ENCODE data around the gene MOB3A.

DNA sequence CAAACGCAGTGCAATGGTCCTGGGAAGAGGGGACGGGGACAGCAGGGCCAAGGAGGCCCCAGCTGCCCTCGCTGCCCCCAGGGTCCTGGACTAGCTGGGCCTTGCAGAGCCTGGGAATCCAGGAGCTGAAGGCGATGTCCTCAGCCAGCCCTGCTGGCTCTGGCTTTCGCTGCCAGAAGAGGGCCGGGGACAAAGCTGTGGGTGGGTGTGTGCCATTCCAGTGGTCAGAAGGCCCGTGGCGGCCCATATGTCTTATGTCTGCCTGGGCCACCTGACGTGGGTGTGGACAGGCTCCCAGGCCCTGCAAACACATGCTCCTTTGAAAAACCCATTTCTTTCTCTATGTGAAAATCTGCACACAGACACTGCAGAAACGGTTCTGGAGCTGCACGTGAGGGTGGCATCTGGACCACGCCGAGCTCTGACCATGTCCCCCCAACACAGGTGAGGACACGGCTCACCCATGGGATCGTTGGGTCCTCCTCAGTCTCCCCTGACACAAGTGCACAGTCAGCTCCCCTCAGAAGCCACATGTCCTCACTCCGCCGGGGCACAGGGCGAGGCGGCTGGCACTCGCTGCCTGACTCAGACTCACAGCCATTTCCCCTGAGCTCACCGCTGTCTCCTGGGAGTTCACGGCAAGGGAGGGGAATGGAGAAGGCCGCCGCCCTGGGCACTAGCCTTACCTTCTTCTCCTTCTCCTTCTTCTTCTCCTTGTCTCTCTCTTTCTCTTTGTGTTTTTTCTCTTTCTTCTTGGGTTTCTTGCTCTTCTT, 17.5 kb upstream of the MOB3A start:
- TF ChIP-seq, protein P1, sequence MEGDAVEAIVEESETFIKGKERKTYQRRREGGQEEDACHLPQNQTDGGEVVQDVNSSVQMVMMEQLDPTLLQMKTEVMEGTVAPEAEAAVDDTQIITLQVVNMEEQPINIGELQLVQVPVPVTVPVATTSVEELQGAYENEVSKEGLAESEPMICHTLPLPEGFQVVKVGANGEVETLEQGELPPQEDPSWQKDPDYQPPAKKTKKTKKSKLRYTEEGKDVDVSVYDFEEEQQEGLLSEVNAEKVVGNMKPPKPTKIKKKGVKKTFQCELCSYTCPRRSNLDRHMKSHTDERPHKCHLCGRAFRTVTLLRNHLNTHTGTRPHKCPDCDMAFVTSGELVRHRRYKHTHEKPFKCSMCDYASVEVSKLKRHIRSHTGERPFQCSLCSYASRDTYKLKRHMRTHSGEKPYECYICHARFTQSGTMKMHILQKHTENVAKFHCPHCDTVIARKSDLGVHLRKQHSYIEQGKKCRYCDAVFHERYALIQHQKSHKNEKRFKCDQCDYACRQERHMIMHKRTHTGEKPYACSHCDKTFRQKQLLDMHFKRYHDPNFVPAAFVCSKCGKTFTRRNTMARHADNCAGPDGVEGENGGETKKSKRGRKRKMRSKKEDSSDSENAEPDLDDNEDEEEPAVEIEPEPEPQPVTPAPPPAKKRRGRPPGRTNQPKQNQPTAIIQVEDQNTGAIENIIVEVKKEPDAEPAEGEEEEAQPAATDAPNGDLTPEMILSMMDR (IDR thresholded peaks at IDR 0.05), result no peak
- TF ChIP-seq POLR2AphosphoS5 (IDR thresholded peaks at IDR 0.05), result no peak
- TF ChIP-seq POLR2A (IDR thresholded peaks at IDR 0.05), result no peak

Data from transverse colon (tissue), 4 donors.